NCI-H2227 treated with DMSO at 0.1 percent for 48 hours (cell line): ENCODE results near the gene HSBP1L1.
A peak's percentile ranks its signal among the peaks of the same experiment; 100 is the strongest.

Source experiments
- DNase-seq: peaks from one replicate; lab custom pipeline; 2025; lab: John Stamatoyannopoulos, UW

HSBP1L1 gene

GRCh38 chr18:79961527-79962291 lies 2.7 kb upstream of the HSBP1L1 start:
- no peak for DNase-seq

- no peak for DNase-seq
Measured at GRCh38 chr18:79962311-79962710, 2.1 kb upstream of the HSBP1L1 start.

GRCh38 chr18:79962835-79963657 lies 1.4 kb upstream of the HSBP1L1 start:
- no peak for DNase-seq

GRCh38 chr18:79963658-79964329 lies 649 bp upstream of the HSBP1L1 start:
- no peak for DNase-seq

GRCh38 chr18:79965119-79965902 lies 868 bp downstream of the HSBP1L1 start:
- peak; percentile 28 for DNase-seq

- no peak for DNase-seq
Measured at GRCh38 chr18:79970419-79971133, 6.1 kb downstream of the HSBP1L1 start.

- no peak for DNase-seq
Measured at GRCh38 chr18:79971211-79971952, 6.9 kb downstream of the HSBP1L1 start.

- no peak for DNase-seq
Measured at GRCh38 chr18:79971986-79972385, 7.5 kb downstream of the HSBP1L1 start.

GRCh38 chr18:79972720-79973119 lies 8.3 kb downstream of the HSBP1L1 start:
- no peak for DNase-seq

- DNase-seq = no peak
Measured at GRCh38 chr18:79973517-79973916, 9.1 kb downstream of the HSBP1L1 start.

- DNase-seq = no peak
Measured at GRCh38 chr18:79974025-79974654, 9.7 kb downstream of the HSBP1L1 start.

GRCh38 chr18:79975043-79975442 lies 10.6 kb downstream of the HSBP1L1 start:
- DNase-seq = no peak

- DNase-seq = no peak
Measured at GRCh38 chr18:79975985-79976680, 11.7 kb downstream of the HSBP1L1 start.

GRCh38 chr18:79979843-79980242 lies 15.4 kb downstream of the HSBP1L1 start:
- DNase-seq = no peak

- no peak for DNase-seq
Measured at GRCh38 chr18:79980585-79980984, 16.1 kb downstream of the HSBP1L1 start.

- DNase-seq = no peak
Measured at GRCh38 chr18:79982736-79983135, 18.3 kb downstream of the HSBP1L1 start.

GRCh38 chr18:79983253-79983652 lies 18.8 kb downstream of the HSBP1L1 start:
- DNase-seq = no peak

GRCh38 chr18:79983793-79984192 lies 19.4 kb downstream of the HSBP1L1 start:
- no peak for DNase-seq

GRCh38 chr18:79985172-79985571 lies 20.7 kb downstream of the HSBP1L1 start:
- no peak for DNase-seq
